HepG2 (cell line): ENCODE data around the gene GPT2. TPM values are rescaled to one million over a fixed set of nuclear protein-coding genes. Genes with fewer than 3 reads are reported as not detected.
A peak's percentile ranks its signal among the peaks of the same experiment; 100 is the strongest.

Experiments
- ARID5B ChIP-seq: IDR thresholded peaks from 2 replicates; pipeline ENCODE4 v1.4.0; 2020; ENCODE audit warnings: mild to moderate bottlenecking, missing genetic modification reagents
- ATF7 ChIP-seq, 2 experiments: fragments of 450-650 bp in 1 of 2; sonication (generic) in 1 of 2; formaldehyde crosslinking in 1 of 2; IDR thresholded peaks; 2 replicates each; pipeline versions ENCODE4 v1.4.0 to v1.6.1; 2016 to 2020; ENCODE audit warnings: antibody characterized with exemption in 1 of 2, mild to moderate bottlenecking in 1 of 2, missing genetic modification reagents in 1 of 2
- BRD4 ChIP-seq: sonication (generic); formaldehyde crosslinking; IDR thresholded peaks from 2 replicates; pipeline ENCODE4 v1.4.0; 2020; ENCODE audit warnings: missing genetic modification reagents
- CREBL2 ChIP-seq: sonication (generic); formaldehyde crosslinking; IDR thresholded peaks from 2 replicates; pipeline ENCODE4 v1.8.1; 2023; ENCODE audit warnings: missing genetic modification reagents, mild to moderate bottlenecking, borderline replicate concordance
- GABPA ChIP-seq, 2 experiments: IDR thresholded peaks; 2 replicates each; pipeline ENCODE4 v1.6.1; 2011 to 2016; ENCODE audit warnings: low read depth in 2 of 2, low read length in 1 of 2, missing biosample characterization in 1 of 2, missing genetic modification characterization in 1 of 2
- HMGA1 ChIP-seq: sonication (generic); formaldehyde crosslinking; conservative IDR thresholded peaks from 2 replicates; pipeline ENCODE4 v1.4.0; 2020; ENCODE audit warnings: missing genetic modification reagents
- IKZF5 ChIP-seq: IDR thresholded peaks from 2 replicates; pipeline ENCODE4 v1.6.1; 2018; ENCODE audit warnings: missing genetic modification reagents, mild to moderate bottlenecking, missing compliant biosample characterization
- MATR3 ChIP-seq: sonication (generic); formaldehyde crosslinking; IDR thresholded peaks from 2 replicates; pipeline ENCODE4 v1.4.0; 2020; ENCODE audit warnings: missing genetic modification reagents
- NFKB2 ChIP-seq: sonication (generic); formaldehyde crosslinking; IDR thresholded peaks from 2 replicates; pipeline ENCODE4 v1.4.0; 2020; ENCODE audit warnings: missing genetic modification reagents, borderline replicate concordance
- RAD51 ChIP-seq: fragments of 450-650 bp; IDR thresholded peaks from 2 replicates; pipeline ENCODE4 v1.6.1; 2016; ENCODE audit warnings: borderline replicate concordance
- RARG ChIP-seq: sonication (generic); formaldehyde crosslinking; IDR thresholded peaks from 2 replicates; pipeline ENCODE4 v1.4.0; 2020; ENCODE audit warnings: low read depth, mild to moderate bottlenecking, missing genetic modification reagents
- REPIN1 ChIP-seq: sonication (generic); formaldehyde crosslinking; IDR thresholded peaks from 2 replicates; pipeline ENCODE4 v1.8.0; 2022; ENCODE audit warnings: missing genetic modification reagents, low read depth, mild to moderate bottlenecking, borderline replicate concordance
- SALL2 ChIP-seq: sonication (generic); formaldehyde crosslinking; IDR thresholded peaks from 2 replicates; pipeline ENCODE4 v1.8.1; 2023; ENCODE audit warnings: mild to moderate bottlenecking, missing genetic modification reagents, inconsistent platforms
- SKI ChIP-seq: fragments of 450-650 bp; IDR thresholded peaks from one replicate; pipeline ENCODE4 v1.6.1; 2018; ENCODE audit warnings: mild to moderate bottlenecking; ENCODE audit not compliant: partially characterized antibody
- ZBTB7A ChIP-seq: sonication (generic); formaldehyde crosslinking; IDR thresholded peaks from 2 replicates; pipeline ENCODE4 v1.8.0; 2022; ENCODE audit warnings: mild to moderate bottlenecking, missing genetic modification reagents
- ZMYM2 ChIP-seq: sonication (generic); formaldehyde crosslinking; IDR thresholded peaks from 2 replicates; pipeline ENCODE4 v1.8.0; 2022; ENCODE audit warnings: mild to moderate bottlenecking, missing genetic modification reagents
- ZNF546 ChIP-seq: sonication (generic); formaldehyde crosslinking; conservative IDR thresholded peaks from 2 replicates; pipeline ENCODE4 v1.8.1; 2023; ENCODE audit warnings: mild to moderate bottlenecking, missing genetic modification reagents
- ZNF547 ChIP-seq: sonication (generic); formaldehyde crosslinking; IDR thresholded peaks from 2 replicates; pipeline ENCODE4 v1.5.1; 2020; ENCODE audit warnings: mild to moderate bottlenecking, missing genetic modification reagents
- ZNF562 ChIP-seq: sonication (generic); formaldehyde crosslinking; IDR thresholded peaks from 2 replicates; pipeline ENCODE4 v1.8.0; 2022; ENCODE audit warnings: missing genetic modification reagents, borderline replicate concordance
- ZNF563 ChIP-seq: sonication (generic); formaldehyde crosslinking; IDR thresholded peaks from 2 replicates; pipeline ENCODE4 v1.8.0; 2022; ENCODE audit warnings: mild to moderate bottlenecking, moderate library complexity, missing genetic modification reagents
- ZNF570 ChIP-seq: sonication (generic); formaldehyde crosslinking; IDR thresholded peaks from 2 replicates; pipeline ENCODE4 v1.4.0; 2020; ENCODE audit warnings: mild to moderate bottlenecking, missing genetic modification reagents, borderline replicate concordance
- ZNF709 ChIP-seq: sonication (generic); formaldehyde crosslinking; IDR thresholded peaks from 2 replicates; pipeline ENCODE4 v1.5.0; 2020; ENCODE audit warnings: mild to moderate bottlenecking, missing genetic modification reagents
- polyA plus RNA-seq, 8 experiments: library from polyadenylated mRNA; depleted of rRNA in 3 of 8; stranded (reverse) in 7 of 8; unstranded in 1 of 8; fragments of >200 nt; fragmentation: Illumina TruSeq in 4 of 8; extraction: Trizol in 4 of 8; gene quantifications; 2 replicates each; pipeline versions ENCODE4 v1.2.1 to v1.2.3, GENCODE V29; 2011 to 2016; ENCODE audit warnings: low read depth in 4 of 8, missing spikeins in 1 of 8, mixed read lengths in 1 of 8; ENCODE audit not compliant: insufficient read depth in 1 of 8
- total RNA-seq, 5 experiments: library from RNA; depleted of rRNA; stranded (reverse); fragments of >200 nt; fragmentation: Illumina TruSeq; extraction: Trizol; gene quantifications; 2 replicates each; pipeline ENCODE4 v1.2.3, GENCODE V29; 2016; ENCODE audit warnings: low read depth in 1 of 5

The GPT2 gene
- total and polyA plus RNA-seq, 2 of the 13 experiments (the other 11 are each of a cell fraction or from before 2014, with no cell fraction given): 138 to 267 TPM

DNA sequence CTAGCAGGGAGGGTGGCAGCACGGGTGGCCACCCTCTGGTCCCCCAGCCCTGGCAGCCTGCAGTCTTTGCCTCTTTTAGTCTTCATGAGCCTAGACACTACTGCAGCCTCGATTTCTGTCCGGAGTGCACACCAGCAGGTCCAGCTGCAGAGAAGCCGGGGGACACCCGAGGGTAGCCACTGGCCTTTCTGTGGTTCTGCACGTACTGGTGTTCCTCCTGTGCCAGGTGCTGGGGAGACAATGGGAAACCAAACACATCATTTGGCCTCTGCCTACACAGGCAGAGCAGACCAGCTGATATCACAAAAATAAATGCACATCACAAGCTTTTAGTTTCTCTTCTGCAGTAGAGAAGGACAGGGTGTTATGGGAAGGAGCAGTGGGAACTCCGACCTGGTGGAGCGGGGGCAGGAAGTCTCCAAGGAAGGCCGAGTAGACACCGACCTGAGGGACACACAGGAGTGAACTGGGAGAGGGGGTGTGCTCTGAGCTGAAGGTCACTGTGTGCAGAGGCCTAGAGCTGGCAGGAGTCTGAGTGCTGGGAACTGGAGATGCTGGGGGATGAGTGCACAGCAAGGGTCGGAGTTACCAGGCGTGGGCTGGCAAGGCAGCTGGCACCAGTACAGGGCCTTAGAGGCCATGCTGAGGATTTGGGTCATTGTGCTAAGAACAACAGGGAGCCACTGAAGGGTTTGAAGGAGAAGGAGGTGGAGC is 23.1 kb downstream of the GPT2 start (continued):
- 0 out of 2 replicates have a peak, but pooled peaks have one; percentile 8 for TF ChIP-seq ARID5B (CRISPR knock-in tag)
- 0 out of 2 replicates have a peak, but pooled peaks have one; percentile 41 for TF ChIP-seq BRD4 (CRISPR knock-in tag)
- TF ChIP-seq ZMYM2 (CRISPR knock-in tag): no peak
- TF ChIP-seq ZNF563 (CRISPR knock-in tag): 0 out of 2 replicates have a peak, but pooled peaks have one; percentile 30
- no peak for TF ChIP-seq ZNF546 (CRISPR knock-in tag)
- no peak for TF ChIP-seq ZNF570 (CRISPR knock-in tag)
- no peak for TF ChIP-seq ZNF562 (CRISPR knock-in tag)
- TF ChIP-seq ZBTB7A: no peak
- TF ChIP-seq ATF7 (IDR thresholded peaks at IDR 0.05): no peak
- 0 out of 2 replicates have a peak, but pooled peaks have one; percentile 20 for TF ChIP-seq ATF7 (CRISPR knock-in tag; IDR thresholded peaks at IDR 0.05)
- TF ChIP-seq RARG (CRISPR knock-in tag): no peak
- 0 out of 2 replicates have a peak, but pooled peaks have one; percentile 11 for TF ChIP-seq IKZF5
- TF ChIP-seq SKI: no peak
- no peak for TF ChIP-seq MATR3 (CRISPR knock-in tag)
- no peak for TF ChIP-seq HMGA1 (CRISPR knock-in tag)
- no peak for TF ChIP-seq REPIN1 (CRISPR knock-in tag)
- TF ChIP-seq ZNF547 (CRISPR knock-in tag): 0 out of 2 replicates have a peak, but pooled peaks have one; percentile 50
- peak; percentile 48; the same call in 1 of the 2 replicates for TF ChIP-seq ZNF709 (CRISPR knock-in tag)
- no peak for TF ChIP-seq CREBL2
- no peak for TF ChIP-seq SALL2 (CRISPR knock-in tag)
- TF ChIP-seq RAD51: no peak
- 0 out of 2 replicates have a peak, but pooled peaks have one; percentile 11 for TF ChIP-seq GABPA (IDR thresholded peaks at IDR 0.05; ENCODE audit: low read depth, low read length)
- no peak for TF ChIP-seq GABPA (CRISPR knock-in tag; IDR thresholded peaks at IDR 0.05; ENCODE audit: low read depth)
- 0 out of 2 replicates have a peak, but pooled peaks have one; percentile 8 for TF ChIP-seq NFKB2 (CRISPR knock-in tag)
